HL-60 (cell line): ENCODE measurements around the gene PIK3R3.
A peak's percentile ranks its signal among the peaks of the same experiment; 100 is the strongest.
"Not testable (repeated sequence)": the region's sequence is repeated elsewhere in the genome, so short reads cannot be mapped to it uniquely, and the experiment has no call there.

Source experiments
- DNase-seq, 2 experiments: peaks; one replicate each; pipeline ENCODE4 v3.0.0-alpha.2; 2010 to 2020; ENCODE audit warnings: low read depth in 1 of 2, low spot score in 1 of 2
- H3K27ac ChIP-seq: fragments of 250-450 bp; sonication (Bioruptor Pico); replicated peaks from 2 replicates; pipeline ENCODE4 v1.5.1; 2020; ENCODE audit warnings: mild to moderate bottlenecking, moderate library complexity
- H3K27me3 ChIP-seq: fragments of 250-450 bp; sonication (Bioruptor Pico); 2 replicates; pipeline ENCODE4 v1.5.1; 2021; ENCODE audit warnings: mild to moderate bottlenecking, moderate library complexity; ENCODE audit not compliant: insufficient read depth, poor library complexity, severe bottlenecking
- H3K4me3 ChIP-seq: replicated peaks from 2 replicates; pipeline ENCODE4 v1.5.1; 2011; ENCODE audit warnings: mild to moderate bottlenecking, control low read depth, low read length; ENCODE audit not compliant: insufficient read depth
- GABPA ChIP-seq: IDR thresholded peaks from 2 replicates; pipeline ENCODE4 v1.6.1; 2012; ENCODE audit warnings: low read depth
- POLR2AphosphoS5 ChIP-seq: IDR thresholded peaks from 2 replicates; pipeline ENCODE4 v1.6.1; 2012; ENCODE audit warnings: low read depth
- REST ChIP-seq: IDR thresholded peaks from 2 replicates; pipeline ENCODE4 v1.6.1; 2012; ENCODE audit warnings: low read depth; ENCODE audit not compliant: insufficient replicate concordance
- SPI1 ChIP-seq: IDR thresholded peaks from 2 replicates; pipeline ENCODE4 v1.6.1; 2012; ENCODE audit warnings: low read depth, mild to moderate bottlenecking, borderline replicate concordance
- TF ChIP-seq, protein P1 (sequence below): IDR thresholded peaks from one replicate; pipeline ENCODE4 v1.5.1; 2011; ENCODE audit warnings: low read length, control low read depth, inconsistent platforms; ENCODE audit not compliant: insufficient read depth

Gene PIK3R3

GRCh38 chr1:46057781-46058180 is 74.6 kb downstream of the PIK3R3 start:
- H3K27me3 ChIP-seq = no peaks in the 10 kb centered on the region
- TF ChIP-seq SPI1 = no peak
- TF ChIP-seq, protein P1, sequence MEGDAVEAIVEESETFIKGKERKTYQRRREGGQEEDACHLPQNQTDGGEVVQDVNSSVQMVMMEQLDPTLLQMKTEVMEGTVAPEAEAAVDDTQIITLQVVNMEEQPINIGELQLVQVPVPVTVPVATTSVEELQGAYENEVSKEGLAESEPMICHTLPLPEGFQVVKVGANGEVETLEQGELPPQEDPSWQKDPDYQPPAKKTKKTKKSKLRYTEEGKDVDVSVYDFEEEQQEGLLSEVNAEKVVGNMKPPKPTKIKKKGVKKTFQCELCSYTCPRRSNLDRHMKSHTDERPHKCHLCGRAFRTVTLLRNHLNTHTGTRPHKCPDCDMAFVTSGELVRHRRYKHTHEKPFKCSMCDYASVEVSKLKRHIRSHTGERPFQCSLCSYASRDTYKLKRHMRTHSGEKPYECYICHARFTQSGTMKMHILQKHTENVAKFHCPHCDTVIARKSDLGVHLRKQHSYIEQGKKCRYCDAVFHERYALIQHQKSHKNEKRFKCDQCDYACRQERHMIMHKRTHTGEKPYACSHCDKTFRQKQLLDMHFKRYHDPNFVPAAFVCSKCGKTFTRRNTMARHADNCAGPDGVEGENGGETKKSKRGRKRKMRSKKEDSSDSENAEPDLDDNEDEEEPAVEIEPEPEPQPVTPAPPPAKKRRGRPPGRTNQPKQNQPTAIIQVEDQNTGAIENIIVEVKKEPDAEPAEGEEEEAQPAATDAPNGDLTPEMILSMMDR = no peak
- TF ChIP-seq REST = no peak
- TF ChIP-seq POLR2AphosphoS5 = no peak
- TF ChIP-seq GABPA = no peak
- H3K27ac ChIP-seq = no peak overlapping the region
- DNase-seq = no peak
- H3K4me3 ChIP-seq = no peak overlapping the region

- H3K4me3 ChIP-seq, H3K27me3 ChIP-seq, H3K27ac ChIP-seq, DNase-seq: not testable (repeated sequence)
- peak; percentile 79 for TF ChIP-seq SPI1
Measured at GRCh38 chr1:46057215-46057614, 75.2 kb downstream of the PIK3R3 start.

DNA sequence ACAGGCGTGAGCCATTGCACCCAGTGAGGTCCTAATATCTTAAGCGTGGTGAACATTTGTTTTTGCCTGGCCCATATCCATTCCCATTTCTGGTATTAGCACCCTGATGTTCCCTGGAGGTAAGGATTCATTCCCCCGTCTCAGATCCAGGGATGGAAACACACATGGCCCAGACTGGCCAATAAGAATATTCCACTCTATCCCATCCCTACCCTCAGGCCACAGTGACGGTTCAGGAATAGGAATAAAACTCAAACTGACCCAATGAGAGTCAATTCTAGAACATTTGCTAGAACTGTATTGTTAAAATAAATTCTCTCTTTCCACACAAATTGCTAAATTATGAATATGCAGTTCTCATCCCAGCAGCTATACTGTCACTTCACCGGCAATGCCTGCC is 76.1 kb downstream of the PIK3R3 start:
- Histone ChIP-seq H3K27me3 (no peaks in the 10 kb centered on the region), H3K27ac (no peak overlapping the region), H3K4me3 (no peak overlapping the region)
- DNase-seq = no peak
- TF ChIP-seq SPI1 (no peak), GABPA (no peak), POLR2AphosphoS5 (no peak), REST (no peak)
- TF ChIP-seq, protein P1 = no peak

DNA sequence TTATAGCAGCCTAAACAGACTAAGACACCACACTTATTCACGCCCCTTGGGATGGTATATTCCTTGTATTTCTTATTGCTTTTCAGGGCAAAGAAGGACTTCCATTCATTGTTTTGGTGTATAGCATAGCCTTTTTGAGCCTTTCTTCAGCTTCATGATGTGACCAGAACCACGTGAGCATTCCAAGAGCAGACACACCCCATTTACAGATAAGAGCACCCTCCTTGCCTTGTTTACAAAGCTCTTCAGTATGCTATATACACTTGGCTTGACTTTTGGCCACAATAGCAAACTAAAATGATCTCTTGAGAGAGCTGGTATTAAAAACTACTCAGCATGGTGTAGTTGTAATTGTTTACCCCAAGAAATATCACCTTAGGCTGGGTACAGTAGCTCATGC is 78.7 kb downstream of the PIK3R3 start:
- H3K4me3 ChIP-seq = no peak overlapping the region
- TF ChIP-seq SPI1 (no peak), REST (no peak), POLR2AphosphoS5 (no peak), GABPA (no peak)
- TF ChIP-seq, protein P1 = no peak
- no peaks in the 10 kb centered on the region for H3K27me3 ChIP-seq
- DNase-seq = no peak
- H3K27ac ChIP-seq = no peak overlapping the region
